ENCODE results near the gene PRG2. TPM values are rescaled to one million over a fixed set of nuclear protein-coding genes. Genes with fewer than 3 reads are reported as not detected.
A peak's percentile ranks its signal among the peaks of the same experiment; 100 is the strongest.

The PRG2 gene
- total and polyA plus RNA-seq, 2 of the 13 experiments (the other 11 are each of a cell fraction or from before 2014, with no cell fraction given) = not detected

GRCh38 chr11:57399972-57400578 lies 9.6 kb upstream of the PRG2 start (continued):
- TF ChIP-seq ZNF512B (CRISPR knock-in tag; IDR thresholded peaks at IDR 0.05; ENCODE audit: borderline replicate concordance) (no peak; the same call in 1 of the 2 replicates), ZEB1 (IDR thresholded peaks at IDR 0.05; ENCODE audit: insufficient replicate concordance, low read depth) (no peak), SRF (IDR thresholded peaks at IDR 0.05; ENCODE audit: low read depth, low read length) (no peak), HOMEZ (CRISPR knock-in tag; IDR thresholded peaks at IDR 0.05; ENCODE audit: low read depth) (0 out of 2 replicates have a peak, but pooled peaks have one; percentile 43), CENPX (CRISPR knock-in tag; IDR thresholded peaks at IDR 0.05) (no peak), CENPBD1 (CRISPR knock-in tag; IDR thresholded peaks at IDR 0.05; ENCODE audit: borderline replicate concordance, low read depth) (no peak), BCL3 (CRISPR knock-in tag; IDR thresholded peaks at IDR 0.05) (no peak), SRY (CRISPR knock-in tag; IDR thresholded peaks at IDR 0.05) (no peak), HDAC2 (CRISPR knock-in tag; IDR thresholded peaks at IDR 0.05) (peak; percentile 42; the same call in 1 of the 2 replicates), KLF15 (CRISPR knock-in tag; IDR thresholded peaks at IDR 0.05; ENCODE audit: borderline replicate concordance) (no peak), ZNF710 (CRISPR knock-in tag; IDR thresholded peaks at IDR 0.05; ENCODE audit: borderline replicate concordance) (peak; percentile 92), ZNF124 (CRISPR knock-in tag; IDR thresholded peaks at IDR 0.05) (no peak), ESRRA (CRISPR knock-in tag; IDR thresholded peaks at IDR 0.05; ENCODE audit: low read depth) (no peak), SNAPC4 (CRISPR knock-in tag; IDR thresholded peaks at IDR 0.05) (no peak), TBL1XR1 (IDR thresholded peaks at IDR 0.05; ENCODE audit: borderline replicate concordance, low read length, partially characterized antibody) (no peak)
